GM06990 (cell line): ENCODE measurements around the gene ACOT13.
"Not testable (repeated sequence)": the region's sequence is repeated elsewhere in the genome, so short reads cannot be mapped to it uniquely, and the experiment has no call there.

ENCODE experiments used
- DNase-seq: peaks from one replicate; pipeline ENCODE4 v3.0.0-alpha.2; 2011; ENCODE audit not compliant: insufficient read length; ENCODE audit errors: extremely low read depth
- H3K27me3 ChIP-seq: replicated peaks from 2 replicates; pipeline ENCODE4 v1.6.0; 2011; ENCODE audit warnings: low read length; ENCODE audit not compliant: control insufficient read depth, insufficient read depth
- H3K36me3 ChIP-seq: 2 replicates; pipeline ENCODE4 v1.5.1; 2011; ENCODE audit warnings: low read length; ENCODE audit not compliant: control insufficient read depth, insufficient read depth
- H3K4me3 ChIP-seq: replicated peaks from 2 replicates; pipeline ENCODE4 v1.5.1; 2011; ENCODE audit warnings: low read depth, mild to moderate bottlenecking, control low read depth, low read length
- TF ChIP-seq, protein P1 (sequence below): IDR thresholded peaks from 2 replicates; pipeline ENCODE4 v1.5.1; 2011; ENCODE audit warnings: low read length, control low read depth, mild to moderate bottlenecking, inconsistent platforms; ENCODE audit not compliant: insufficient read depth, poor library complexity, severe bottlenecking

The ACOT13 gene

DNA sequence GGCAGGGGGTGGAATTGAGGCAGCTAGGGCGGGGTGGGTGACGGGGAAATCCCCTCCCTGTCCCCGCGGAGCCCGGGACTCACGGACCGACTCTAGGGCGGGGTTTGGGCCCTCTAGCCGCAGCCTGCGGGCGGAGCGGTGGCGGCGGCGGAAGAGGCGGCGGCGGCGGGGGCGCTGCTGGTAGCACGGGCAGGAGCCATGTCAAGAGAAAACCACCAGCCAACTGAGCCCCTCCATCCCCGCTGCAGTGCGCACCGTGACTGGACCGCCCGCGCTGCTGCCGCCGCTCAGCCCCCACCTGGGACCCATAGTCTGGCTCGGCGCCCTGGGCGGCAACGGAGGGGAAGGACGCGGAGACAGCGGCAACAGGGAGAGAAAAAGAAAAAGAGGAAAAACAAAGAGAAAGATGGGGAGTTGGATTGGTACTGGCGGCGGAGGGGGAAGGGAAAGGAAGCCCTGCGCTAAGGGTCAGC, 53.3 kb downstream of the ACOT13 start:
- peak overlapping the region; percentile 76 for H3K4me3 ChIP-seq
- H3K36me3 ChIP-seq = peaks cover 6% of the 10 kb centered on the region
- TF ChIP-seq, protein P1, sequence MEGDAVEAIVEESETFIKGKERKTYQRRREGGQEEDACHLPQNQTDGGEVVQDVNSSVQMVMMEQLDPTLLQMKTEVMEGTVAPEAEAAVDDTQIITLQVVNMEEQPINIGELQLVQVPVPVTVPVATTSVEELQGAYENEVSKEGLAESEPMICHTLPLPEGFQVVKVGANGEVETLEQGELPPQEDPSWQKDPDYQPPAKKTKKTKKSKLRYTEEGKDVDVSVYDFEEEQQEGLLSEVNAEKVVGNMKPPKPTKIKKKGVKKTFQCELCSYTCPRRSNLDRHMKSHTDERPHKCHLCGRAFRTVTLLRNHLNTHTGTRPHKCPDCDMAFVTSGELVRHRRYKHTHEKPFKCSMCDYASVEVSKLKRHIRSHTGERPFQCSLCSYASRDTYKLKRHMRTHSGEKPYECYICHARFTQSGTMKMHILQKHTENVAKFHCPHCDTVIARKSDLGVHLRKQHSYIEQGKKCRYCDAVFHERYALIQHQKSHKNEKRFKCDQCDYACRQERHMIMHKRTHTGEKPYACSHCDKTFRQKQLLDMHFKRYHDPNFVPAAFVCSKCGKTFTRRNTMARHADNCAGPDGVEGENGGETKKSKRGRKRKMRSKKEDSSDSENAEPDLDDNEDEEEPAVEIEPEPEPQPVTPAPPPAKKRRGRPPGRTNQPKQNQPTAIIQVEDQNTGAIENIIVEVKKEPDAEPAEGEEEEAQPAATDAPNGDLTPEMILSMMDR = no peak
- peak; percentile 82 for DNase-seq
- no peaks in the 10 kb centered on the region for H3K27me3 ChIP-seq

DNA sequence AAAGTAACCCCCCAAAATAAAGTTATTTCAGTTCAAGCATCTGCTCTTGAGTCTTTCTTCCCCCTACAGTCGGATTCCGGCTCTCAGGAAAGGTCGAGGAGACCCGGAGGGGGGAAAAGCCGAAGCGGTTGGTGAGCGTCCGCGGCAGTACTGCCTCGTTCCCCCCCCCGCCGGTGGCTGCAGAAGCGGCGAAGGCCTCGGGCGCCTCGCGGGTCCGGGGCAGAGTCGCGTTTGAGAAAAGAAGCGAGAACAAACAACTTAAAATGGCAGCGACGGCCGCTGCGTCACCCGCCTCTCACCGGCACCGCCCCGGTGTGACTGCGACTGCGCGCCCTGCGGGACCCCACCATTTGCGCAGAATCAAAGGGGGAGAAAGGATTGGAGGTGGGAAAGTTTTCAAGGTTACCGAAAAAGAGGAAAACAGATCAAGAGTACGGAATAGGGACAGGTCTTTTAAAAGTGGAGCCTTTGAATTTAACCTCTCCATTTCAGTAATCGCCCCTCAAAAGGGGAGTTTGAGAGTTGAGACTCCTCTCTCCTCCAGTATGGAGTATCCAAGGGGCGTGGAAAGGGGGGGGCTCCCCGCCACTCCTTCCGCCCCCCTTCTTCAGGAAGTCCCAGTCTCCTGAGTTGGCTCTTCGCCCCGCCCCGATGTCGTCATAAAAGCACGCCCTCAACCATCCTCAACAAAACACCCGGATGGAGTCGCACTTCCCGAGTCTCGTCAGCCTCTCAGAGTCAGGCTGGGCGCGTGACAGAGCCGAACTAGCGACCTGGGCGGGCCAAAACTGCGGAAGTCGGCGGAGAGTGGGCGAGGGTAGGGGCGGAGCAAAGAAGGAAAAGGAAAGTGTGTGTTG, 54.0 kb downstream of the ACOT13 start:
- Histone ChIP-seq H3K36me3 (peaks cover 6% of the 10 kb centered on the region), H3K4me3 (peak overlapping the region; percentile 76), H3K27me3 (no peaks in the 10 kb centered on the region)
- TF ChIP-seq, protein P1 = no peak
- peak; percentile 96 for DNase-seq

DNA sequence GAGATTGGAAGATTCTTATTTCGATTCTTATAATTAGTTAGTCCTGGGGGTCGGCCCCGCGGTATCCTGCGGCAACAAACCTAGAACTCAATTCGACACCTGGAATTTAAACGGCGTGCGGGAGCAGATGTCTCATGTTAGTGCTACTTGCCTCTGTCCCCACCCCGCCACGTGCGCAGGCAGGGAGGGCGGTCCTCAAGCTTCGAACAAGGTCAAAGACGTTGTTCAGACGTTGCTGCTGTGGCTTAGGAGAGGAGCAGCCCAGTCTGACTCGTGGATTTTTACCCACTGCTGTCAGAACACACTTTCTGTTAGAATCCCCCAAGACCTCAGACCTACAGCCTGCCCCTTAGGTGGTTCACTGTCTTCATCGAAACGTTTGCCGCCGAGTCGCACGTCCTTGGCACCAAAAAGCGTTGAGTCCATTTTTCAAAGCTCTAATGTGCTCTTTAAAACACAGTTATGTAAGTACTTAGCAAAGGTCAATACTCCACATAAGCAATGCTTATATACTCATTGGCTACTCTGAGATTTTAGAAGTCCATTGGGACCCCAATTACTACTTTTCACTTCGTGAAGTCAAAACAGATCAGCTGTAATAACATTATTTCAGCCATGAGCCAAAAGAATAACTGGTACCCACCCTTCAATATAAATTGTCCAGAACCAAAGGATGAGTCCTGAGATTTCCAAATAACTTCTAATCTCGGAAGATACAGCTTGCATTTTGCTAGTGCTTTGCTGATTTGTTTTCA, 54.8 kb downstream of the ACOT13 start:
- DNase-seq = no peak
- H3K4me3 ChIP-seq = peak overlapping the region; percentile 67
- TF ChIP-seq, protein P1 = no peak
- H3K27me3 ChIP-seq = no peaks in the 10 kb centered on the region
- H3K36me3 ChIP-seq = peaks cover 3% of the 10 kb centered on the region; the same call in 1 of the 2 replicates

DNA sequence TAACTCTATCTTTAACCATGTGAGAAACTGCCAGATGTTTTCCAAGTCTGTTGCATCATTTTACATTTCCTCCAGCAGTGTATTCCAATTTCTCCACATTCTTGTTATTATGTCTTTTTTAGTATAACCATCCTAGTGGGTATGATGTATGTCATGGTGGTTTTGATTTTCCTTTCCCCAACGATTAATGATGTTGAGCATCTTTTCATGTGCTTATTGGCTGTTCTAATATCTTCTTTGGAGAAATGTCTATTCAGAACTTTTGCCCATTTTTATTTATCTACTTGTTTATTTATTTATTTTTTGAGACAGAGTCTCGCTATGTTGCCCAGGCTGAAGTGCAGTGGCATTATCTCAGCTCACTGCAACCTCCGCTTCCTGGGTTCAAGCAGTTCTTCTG, 56.4 kb downstream of the ACOT13 start:
- Histone ChIP-seq H3K4me3 (no peak overlapping the region), H3K27me3 (no peaks in the 10 kb centered on the region), H3K36me3 (no peaks in the 10 kb centered on the region)
- TF ChIP-seq, protein P1 = no peak
- DNase-seq = no peak

DNA sequence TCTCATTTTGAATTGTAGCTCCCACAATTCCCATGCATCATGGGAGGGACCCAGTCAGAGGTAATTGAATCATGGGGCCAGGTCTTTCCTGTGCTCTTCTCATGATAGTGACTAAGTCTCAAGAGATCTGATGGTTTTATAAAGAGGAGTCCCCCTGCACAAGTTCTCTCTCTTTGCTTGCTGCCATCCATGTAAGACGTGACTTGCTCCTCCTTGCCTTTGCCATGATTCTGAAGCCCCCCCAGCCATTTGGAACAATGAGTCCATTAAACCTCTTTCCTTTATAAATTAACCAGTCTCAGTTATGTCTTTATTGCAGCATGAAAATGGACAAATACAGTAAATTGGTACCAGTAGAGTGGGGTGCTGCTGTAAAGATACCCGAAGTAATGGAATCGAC, 63.8 kb downstream of the ACOT13 start:
- H3K27me3 ChIP-seq, DNase-seq, H3K4me3 ChIP-seq, H3K36me3 ChIP-seq: not testable (repeated sequence)

DNA sequence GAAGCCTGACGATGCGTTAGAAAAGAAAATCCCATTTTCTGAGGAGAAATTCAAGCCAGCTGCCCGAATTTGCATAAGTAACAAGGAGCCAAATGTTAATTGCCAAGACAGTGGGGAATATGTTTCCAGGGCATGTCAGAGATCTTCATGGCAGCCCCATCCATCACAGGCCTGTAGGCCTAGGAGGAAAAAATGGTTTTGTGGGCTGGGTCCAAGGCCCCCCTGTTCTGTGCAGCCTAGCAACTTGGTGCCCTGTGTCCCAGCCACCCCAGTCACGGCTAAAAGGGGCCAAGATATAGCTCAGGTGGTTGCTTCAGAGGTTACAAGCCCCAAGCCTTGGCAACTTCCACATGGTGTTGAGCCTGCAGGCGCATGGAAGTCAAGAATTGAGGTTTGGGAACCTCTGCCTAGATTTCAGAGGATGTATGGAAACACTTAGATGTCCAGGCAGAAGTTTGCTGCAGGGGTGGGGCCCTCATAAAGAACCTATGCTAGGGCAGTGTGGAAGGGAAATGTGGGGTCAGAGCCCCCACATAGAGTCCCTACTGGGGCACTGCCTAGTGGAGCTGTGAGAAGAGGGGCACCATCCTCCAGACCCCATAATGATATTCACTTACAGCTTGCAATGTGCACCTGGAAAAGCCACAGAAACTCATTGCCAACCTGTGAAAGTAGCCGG, 64.7 kb downstream of the ACOT13 start:
- H3K4me3 ChIP-seq, H3K36me3 ChIP-seq, H3K27me3 ChIP-seq, DNase-seq: not testable (repeated sequence)
